GM23338 (cell line): ENCODE data around the gene PARP8.

ENCODE experiments used
- CREB1 ChIP-seq: fragments of 250-450 bp; sonication (Bioruptor Pico); IDR thresholded peaks from 2 replicates; pipeline ENCODE4 v1.5.0; 2020; ENCODE audit warnings: low read depth, mild to moderate bottlenecking, moderate library complexity
- CTCF ChIP-seq, 2 experiments: fragments of 200-600 bp in 1 of 2; sonication (generic) in 1 of 2; conservative IDR thresholded peaks; 2 replicates each; pipeline versions ENCODE4 v1.5.1 to v1.6.1; 2016 to 2017; ENCODE audit warnings: antibody characterized with exemption in 2 of 2, low read depth in 2 of 2, mild to moderate bottlenecking in 2 of 2, moderate library complexity in 1 of 2
- EZH2 ChIP-seq: fragments of 200-600 bp; sonication (generic); IDR thresholded peaks from one replicate; pipeline ENCODE4 v1.8.0; 2017; ENCODE audit warnings: antibody characterized with exemption, mild to moderate bottlenecking, low read depth; ENCODE audit not compliant: unreplicated experiment
- EZH2phosphoT487 ChIP-seq: fragments of 200-600 bp; sonication (generic); IDR thresholded peaks from one replicate; pipeline ENCODE4 v1.8.1; 2018; ENCODE audit warnings: antibody characterized with exemption; ENCODE audit not compliant: unreplicated experiment
- JUNB ChIP-seq: IDR thresholded peaks from one replicate; pipeline ENCODE4 v1.6.1; 2016; ENCODE audit warnings: antibody characterized with exemption; ENCODE audit not compliant: unreplicated experiment
- NANOG ChIP-seq: IDR thresholded peaks from 2 replicates; pipeline ENCODE4 v1.6.1; 2016; ENCODE audit warnings: antibody characterized with exemption, borderline replicate concordance
- POLR2AphosphoS5 ChIP-seq: IDR thresholded peaks from 2 replicates; pipeline ENCODE4 v1.6.1; 2016; ENCODE audit warnings: antibody characterized with exemption, low read depth
- ZNF114 ChIP-seq: fragments of 250-450 bp; sonication (Bioruptor Pico); IDR thresholded peaks from 2 replicates; pipeline ENCODE4 v1.5.0; 2020; ENCODE audit warnings: mild to moderate bottlenecking, moderate library complexity
- ZNF331 ChIP-seq: fragments of 250-450 bp; sonication (Bioruptor Pico); IDR thresholded peaks from 2 replicates; pipeline ENCODE4 v1.5.0; 2020; ENCODE audit warnings: low read depth, mild to moderate bottlenecking, moderate library complexity
- ZNF462 ChIP-seq: fragments of 250-450 bp; sonication (Bioruptor Pico); IDR thresholded peaks from 2 replicates; pipeline ENCODE4 v1.5.0; 2020; ENCODE audit warnings: mild to moderate bottlenecking, moderate library complexity
- TF ChIP-seq, protein P1 (sequence below): IDR thresholded peaks from one replicate; pipeline ENCODE4 v1.6.1; 2018; ENCODE audit warnings: antibody characterized with exemption; ENCODE audit not compliant: unreplicated experiment
- TF ChIP-seq, protein P2 (sequence below): IDR thresholded peaks from 2 replicates; pipeline ENCODE4 v1.6.1; 2016; ENCODE audit warnings: antibody characterized with exemption

DNA sequence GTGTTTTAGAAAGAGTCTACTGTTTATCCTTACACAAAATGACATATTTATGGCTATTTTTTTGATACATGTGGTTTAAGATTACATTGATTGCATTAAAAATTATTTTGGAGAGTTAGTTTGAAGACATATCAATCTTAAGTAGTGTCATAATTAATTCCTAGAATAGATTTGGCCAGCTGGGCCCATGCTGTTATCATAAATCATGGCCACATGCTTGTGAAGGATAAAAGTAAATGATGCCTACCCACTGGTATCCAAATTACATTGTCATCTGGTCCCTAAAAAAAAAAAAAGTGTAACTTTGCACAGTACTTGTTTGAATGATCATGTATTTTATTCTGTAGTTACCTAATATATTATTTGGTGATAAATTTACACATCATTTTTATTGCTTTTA is 96.9 kb downstream of the PARP8 start:
- TF ChIP-seq CTCF (conservative IDR thresholded peaks at IDR 0.05; ENCODE audit: low read depth in 2 of 2) (no peak), EZH2phosphoT487 (no peak), EZH2 (no peak), POLR2AphosphoS5 (no peak), ZNF462 (CRISPR knock-in tag) (no peak), ZNF331 (CRISPR knock-in tag) (no peak), ZNF114 (CRISPR knock-in tag) (no peak), CREB1 (CRISPR knock-in tag) (no peak), JUNB (no peak), NANOG (no peak)
- TF ChIP-seq, protein P1, sequence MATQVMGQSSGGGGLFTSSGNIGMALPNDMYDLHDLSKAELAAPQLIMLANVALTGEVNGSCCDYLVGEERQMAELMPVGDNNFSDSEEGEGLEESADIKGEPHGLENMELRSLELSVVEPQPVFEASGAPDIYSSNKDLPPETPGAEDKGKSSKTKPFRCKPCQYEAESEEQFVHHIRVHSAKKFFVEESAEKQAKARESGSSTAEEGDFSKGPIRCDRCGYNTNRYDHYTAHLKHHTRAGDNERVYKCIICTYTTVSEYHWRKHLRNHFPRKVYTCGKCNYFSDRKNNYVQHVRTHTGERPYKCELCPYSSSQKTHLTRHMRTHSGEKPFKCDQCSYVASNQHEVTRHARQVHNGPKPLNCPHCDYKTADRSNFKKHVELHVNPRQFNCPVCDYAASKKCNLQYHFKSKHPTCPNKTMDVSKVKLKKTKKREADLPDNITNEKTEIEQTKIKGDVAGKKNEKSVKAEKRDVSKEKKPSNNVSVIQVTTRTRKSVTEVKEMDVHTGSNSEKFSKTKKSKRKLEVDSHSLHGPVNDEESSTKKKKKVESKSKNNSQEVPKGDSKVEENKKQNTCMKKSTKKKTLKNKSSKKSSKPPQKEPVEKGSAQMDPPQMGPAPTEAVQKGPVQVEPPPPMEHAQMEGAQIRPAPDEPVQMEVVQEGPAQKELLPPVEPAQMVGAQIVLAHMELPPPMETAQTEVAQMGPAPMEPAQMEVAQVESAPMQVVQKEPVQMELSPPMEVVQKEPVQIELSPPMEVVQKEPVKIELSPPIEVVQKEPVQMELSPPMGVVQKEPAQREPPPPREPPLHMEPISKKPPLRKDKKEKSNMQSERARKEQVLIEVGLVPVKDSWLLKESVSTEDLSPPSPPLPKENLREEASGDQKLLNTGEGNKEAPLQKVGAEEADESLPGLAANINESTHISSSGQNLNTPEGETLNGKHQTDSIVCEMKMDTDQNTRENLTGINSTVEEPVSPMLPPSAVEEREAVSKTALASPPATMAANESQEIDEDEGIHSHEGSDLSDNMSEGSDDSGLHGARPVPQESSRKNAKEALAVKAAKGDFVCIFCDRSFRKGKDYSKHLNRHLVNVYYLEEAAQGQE = no peak
- TF ChIP-seq, protein P2, sequence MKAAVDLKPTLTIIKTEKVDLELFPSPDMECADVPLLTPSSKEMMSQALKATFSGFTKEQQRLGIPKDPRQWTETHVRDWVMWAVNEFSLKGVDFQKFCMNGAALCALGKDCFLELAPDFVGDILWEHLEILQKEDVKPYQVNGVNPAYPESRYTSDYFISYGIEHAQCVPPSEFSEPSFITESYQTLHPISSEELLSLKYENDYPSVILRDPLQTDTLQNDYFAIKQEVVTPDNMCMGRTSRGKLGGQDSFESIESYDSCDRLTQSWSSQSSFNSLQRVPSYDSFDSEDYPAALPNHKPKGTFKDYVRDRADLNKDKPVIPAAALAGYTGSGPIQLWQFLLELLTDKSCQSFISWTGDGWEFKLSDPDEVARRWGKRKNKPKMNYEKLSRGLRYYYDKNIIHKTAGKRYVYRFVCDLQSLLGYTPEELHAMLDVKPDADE = no peak
